ENCODE results near the gene CRYBB3.

The CRYBB3 gene

DNA sequence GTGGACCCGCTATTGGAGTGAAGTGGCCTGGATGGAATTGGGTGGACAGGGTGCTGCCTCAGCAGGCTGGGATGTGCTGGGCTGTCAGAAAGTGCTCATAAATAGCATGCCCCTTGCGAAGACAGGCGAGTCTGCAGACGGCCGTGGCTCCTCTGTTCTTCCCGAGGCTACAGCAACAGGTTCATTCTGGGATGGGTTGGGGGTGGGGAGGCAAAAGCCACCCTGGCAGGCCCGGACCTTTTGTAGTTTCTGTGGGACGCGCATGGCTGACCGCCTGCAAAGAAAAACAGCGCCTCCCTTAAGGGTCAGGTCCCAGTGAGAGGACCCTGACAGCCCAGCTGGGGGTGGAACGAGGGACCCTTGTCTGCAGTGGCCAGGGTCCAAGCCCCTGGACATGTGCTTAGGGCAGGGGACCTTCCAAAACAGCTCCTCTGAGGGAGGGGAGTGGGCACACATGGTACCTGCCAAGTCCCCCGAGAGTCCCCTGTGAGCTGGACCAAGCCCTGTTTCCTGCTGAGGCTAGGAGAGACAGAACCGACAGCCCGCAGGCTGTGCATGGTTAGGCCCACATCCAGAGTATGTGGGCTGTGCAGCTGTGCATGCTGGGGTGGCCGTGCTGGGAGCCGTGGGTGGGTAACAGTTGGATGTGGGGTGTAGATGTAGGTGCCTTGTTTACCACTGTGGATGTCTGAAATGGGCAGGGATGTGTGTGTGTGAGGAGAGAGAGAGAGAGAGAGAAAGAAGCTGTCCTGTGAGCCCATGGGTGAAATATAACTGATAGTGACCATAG lies at the start of gene CRYBB3:
Gene CRYBB3 (plus strand): TSS at position 128 of the 790 bp plus-strand sequence. CDS start 1,539 bp downstream, outside the sequence.
- DNase-seq (ENCODE audit: low spot score): no peak

DNA sequence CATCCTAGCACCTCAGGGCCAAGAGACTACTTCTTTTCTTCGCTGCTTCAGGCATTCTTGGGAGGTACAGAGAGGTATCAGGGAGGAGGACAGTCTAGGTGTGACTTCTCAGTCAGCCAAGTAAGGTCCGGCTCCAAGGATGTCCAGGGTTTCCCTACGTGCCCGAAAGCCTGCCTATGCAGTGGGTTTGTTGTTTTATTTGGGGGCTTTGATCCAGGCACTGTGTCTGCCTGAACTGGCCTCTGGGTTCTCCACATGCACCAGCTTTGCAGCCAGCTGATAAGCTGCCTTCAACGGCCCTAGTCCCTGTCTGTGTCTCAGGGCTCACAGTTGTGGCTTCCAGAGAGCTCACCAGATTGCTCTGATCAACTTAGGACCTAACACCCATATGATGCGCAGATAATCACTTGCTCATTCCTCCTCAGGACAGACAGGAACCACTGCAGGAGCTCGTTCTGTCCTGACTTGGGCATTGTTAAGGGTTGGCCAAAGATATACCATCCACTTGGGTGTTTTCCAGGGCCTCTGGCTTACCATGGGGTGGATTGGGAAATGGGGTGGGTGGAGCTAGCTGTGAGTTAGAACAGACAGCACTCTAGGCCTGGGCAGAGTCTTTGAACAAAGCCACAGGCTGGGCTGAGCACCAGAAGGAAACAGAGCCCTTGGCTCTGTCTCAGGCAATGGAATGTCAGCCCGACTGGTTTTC lies 45.5 kb upstream of the CRYBB3 start:
- no peak for DNase-seq (ENCODE audit: low spot score)

DNA sequence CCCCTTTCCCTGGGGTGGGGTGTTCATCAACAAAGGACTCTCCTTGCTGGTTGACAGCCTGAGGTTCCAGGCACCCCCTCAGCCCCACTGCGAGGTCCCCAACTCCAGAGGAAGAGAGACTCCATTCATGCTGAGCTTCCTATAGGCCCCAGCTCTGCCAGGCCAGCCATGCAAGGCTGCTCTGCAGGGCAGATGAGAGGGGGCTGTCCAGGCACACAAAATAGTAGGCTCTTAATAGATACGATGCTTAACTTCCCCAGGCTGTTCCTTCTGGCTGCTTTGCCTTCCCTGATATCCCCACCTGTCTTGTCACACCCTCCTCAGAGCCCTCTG lies 45.0 kb upstream of the CRYBB3 start:
- DNase-seq (ENCODE audit: low spot score): no peak

DNA sequence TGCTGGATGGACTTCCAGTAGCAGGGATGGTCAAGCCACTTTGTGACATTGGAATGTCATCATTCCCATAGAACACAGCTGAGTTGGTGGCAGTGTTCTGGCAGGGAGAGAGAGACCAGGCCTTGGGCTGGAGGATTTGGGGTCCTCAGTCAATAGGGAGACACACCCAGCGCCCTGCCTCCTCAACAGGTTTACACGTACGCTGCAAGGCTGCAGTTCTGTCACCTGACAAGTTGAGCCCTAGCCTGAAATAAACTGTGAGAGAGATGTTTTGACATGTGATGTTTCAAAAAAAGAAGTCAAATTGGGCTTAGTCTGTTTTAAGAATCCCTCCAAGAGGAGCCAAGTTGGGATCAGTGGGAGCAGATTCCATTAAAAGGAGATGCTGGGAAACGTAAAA lies 42.9 kb upstream of the CRYBB3 start:
- no peak for DNase-seq (ENCODE audit: low spot score)

DNA sequence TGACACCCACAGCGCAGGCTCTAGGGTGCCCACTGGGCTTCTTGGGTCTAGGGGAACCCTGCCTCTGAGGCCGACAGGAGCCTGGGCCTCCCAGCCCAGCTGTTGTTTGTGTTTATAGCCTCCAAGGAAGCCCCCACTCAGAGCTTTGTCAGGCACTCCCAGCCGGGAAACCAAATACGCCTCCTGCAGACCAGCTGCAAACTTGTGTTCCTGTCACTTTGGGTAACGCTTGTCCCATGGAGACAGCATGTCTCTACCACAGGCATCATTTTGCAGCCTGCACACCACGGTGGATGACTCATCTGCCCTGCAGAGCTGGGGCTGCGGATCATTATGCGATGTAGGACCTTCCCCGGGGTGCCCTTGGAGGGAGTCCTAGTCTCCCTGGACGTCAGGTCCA lies 40.6 kb upstream of the CRYBB3 start:
- no peak for DNase-seq (ENCODE audit: low spot score)

DNA sequence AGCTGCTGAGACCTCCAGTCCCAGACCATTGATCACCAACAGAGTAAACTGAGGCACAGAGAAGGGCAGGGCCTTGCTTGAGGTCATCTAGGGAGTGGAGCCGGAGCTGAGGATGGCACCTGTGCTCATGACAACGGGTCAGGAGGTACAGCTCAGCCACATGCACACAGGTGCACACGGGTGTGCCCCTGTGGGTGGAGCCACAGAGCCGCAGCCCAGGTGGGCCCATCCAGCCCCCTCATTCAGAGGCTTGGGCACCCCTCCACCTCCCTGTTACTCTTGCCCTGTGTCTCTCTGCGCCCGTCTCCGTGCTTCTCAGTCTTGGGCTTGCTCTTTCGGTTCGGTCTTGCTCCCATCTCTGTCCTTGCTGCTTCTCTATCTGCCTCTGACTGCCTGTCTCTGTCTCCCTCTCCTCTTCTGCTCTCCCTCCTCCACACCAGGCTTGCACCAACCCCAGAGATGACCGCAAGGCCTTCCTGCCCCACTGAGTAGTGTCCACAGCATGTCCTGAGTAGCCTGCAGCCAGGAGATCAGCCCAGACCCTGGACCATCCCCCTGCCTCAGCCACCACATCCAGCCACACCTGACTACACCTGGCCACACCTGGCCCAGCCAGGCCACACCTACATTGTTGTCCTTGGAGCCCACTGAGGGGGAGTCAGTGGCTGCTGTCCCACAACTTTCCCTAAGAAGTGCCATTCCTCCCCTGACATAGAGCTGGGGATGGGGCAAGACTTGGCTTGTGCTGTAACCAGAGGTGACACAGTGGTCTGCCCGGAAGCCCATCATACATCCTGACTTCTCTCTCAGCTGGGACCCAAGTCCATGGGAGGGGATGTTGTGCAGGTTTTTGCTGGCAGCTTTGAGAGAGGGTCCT lies 39.3 kb upstream of the CRYBB3 start:
- no peak for DNase-seq (ENCODE audit: low spot score)

DNA sequence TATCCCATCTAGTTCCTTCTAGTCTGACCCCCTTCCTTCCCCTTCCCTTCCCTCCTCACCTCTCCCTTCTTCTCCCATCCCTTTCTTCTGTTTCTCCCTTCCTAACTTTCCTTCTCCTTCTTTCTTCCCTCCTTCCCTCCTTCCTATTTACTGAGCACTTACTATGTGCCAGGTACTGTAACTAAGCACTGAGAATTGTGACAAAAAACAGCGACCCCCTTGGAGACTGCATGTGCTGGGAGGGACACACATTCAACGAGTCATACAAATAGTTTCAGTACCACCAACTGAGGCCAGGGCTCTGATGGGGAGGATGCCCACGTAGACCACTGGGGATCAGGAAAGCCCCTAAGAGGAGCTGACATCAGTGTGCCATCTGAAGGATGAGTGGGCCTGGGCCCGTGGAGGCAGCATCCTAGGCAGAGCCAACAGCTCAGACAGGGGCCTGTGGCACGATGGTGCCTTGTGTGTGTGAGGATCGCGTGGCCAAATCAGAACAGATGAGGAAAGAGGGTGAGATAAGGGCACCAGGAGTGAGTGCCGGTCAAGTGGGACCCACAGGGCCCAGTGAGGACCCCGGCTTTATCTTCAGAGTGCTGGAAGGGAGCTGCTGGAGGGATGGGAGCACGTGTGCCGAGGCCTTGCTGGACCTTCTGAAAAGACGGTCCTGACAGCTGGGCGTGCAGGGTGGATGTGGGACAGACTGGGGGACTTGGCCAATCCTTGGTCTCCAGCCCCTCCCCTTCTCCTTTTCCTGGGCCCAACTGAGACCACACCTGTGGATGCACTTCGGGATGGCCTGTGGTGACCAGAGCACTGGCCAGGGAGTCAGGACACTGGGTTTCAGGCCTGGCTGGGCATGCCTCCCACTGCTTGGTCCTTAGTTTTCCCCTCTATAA lies 38.4 kb upstream of the CRYBB3 start:
- DNase-seq (ENCODE audit: low spot score): no peak

DNA sequence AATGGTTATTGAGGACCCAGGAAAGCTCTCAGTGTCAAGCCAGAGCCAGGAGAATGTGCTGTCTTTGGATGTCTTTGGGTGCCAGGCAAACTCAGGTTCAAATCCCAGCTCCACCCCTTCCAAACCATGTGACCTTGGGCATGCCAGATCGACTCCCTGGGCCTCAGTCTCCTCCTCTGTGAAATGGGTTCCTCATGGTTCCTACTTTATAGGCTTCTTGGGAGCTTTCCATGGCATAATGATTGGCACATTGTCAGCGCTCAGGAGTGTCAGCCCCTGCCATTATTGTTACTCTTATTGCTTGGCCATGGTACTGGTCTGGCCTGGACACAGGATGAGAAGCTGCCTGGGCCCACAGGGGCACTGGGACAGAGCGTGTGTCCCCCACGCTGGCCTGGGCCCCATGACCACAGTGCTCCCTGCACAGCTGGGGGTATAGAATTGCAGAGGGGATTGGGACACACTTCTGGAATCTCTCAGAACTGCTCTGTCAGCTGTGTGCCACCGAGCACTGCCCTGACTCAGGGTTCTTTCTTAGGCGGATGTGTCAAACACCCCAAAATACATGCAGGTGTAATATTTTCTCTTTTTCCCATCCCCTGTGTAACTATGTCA lies 37.6 kb upstream of the CRYBB3 start:
- DNase-seq (ENCODE audit: low spot score): no peak

DNA sequence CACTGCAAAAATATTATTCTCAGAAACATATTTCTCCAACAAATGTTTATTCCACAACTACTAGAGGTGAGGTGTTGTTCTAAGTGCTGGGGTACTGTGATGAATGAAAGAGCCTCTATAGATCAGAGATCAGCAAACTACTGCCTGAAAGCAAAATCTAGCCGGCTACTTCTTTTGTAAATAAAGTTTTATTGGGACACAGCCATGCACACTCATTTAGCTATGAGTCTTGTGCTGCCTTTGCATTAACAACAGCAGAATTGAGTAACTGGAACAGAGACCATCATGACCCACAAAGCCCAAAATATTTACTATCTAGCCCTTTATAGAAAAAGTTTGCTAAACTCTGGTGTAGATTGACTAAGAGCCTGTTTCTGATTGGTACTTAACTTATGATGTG lies 37.1 kb upstream of the CRYBB3 start:
- peak; percentile 22 for DNase-seq (ENCODE audit: low spot score)

DNA sequence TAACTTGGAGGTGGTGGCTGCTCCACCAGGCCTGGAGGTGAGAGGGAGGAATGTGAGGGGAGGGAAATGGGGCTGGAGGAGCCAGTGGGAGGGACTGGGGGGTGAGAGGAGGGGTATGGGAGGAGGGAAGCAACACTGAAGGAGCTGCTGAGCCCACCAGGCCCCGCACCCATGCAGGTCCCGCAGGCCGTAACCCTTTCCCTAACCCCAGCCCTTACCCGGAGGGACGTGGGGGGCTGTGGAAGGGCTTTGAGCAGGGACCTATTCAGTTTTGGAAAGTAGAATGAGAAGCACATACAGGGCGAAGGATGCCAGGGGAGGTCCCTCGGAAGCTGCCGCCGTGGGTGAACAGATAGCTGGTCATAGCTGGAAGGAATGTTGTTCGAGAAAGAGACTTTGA lies 33.9 kb upstream of the CRYBB3 start:
- DNase-seq (ENCODE audit: low spot score): no peak

DNA sequence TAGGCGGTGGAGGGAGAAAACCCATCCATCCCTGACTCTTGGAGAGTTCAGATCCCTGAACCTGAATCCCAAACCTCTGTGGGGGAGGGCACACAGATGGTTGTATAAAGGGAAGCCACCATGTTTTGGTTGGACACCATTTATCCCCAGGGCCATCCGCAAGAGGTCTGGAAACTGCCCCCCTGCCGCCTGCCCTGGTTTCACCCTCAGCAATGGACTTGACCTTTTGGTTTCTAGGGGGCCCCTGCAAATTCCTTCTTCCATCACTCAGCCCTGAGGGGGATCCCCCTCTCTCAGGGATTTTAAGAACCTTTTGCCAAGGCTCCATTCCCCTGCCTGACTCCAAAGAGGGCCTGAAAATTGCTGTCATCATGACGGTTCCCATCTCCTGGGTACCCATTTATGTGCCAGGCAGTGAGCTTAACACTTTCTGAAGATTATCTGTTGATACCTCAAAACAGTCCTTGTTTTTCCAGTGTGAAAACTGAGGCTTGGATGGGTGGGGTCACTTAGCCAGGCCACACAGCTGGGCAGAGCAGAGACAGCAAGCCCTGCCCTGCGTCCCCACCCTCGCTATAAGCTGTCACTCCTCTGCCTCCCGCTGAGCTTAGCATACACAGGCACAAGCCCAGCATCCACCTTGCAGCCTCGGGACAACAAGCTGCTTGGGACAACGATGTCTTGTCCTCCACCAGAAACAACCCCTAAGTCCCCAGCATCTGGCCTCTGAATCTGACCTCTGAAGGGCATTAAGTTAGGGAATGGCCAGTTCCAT lies 33.2 kb upstream of the CRYBB3 start:
- no peak for DNase-seq (ENCODE audit: low spot score)

DNA sequence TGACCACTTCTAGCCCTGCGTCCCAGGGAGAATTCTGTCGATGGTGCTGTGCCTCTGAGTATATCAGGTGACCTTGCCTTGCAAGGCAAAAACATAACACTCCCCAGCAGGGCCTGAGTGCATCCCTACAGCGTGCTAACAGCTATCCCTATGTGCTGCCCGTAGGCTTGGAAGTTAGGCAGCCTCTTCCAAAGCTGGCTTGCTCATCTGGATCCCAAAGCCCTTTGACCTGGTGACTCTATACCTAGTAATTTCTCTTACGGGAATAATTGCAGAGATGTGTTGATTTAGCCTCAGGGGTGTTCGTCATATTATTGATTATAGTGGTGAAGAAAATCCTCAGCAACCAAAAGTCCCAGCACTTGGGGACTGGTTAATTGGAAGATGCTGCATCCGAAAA lies 32.6 kb upstream of the CRYBB3 start:
- no peak for DNase-seq (ENCODE audit: low spot score)

DNA sequence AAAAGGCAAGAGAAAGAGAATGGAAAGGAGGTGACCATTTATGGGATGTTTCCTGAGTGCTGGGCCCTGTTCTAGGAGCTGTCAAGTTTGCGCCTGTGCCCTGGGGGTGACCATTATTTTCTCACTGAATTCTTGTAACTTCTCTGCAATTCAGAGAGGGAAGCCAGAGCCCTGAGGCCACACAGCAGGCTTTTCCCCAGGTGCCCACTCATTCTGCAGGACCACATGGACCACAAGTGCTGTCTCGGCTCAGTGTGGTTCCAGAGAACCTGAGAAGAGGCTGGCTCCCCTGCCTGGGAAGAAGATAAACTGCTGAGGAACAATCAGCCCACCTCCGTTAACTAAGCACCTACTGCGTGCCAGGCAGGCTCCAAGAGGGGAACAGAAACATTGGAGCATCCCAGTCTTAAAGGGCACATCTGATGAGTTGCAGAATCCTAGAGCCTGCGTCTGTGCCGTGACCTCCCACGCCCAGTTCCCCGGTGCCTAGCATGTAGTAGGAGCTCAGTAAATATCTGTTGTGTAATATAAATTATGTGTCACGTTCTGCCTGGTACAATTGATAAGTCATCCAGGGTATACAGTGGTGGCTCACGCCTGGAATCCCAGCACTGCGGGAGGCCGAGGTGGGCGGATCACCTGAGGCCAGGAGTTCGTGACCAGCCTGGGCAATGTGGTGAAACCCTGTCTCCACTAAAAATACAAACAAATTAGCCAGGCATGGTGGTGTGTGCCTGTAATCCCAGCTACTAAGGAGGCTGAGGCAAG lies 31.6 kb upstream of the CRYBB3 start:
- no peak for DNase-seq (ENCODE audit: low spot score)

DNA sequence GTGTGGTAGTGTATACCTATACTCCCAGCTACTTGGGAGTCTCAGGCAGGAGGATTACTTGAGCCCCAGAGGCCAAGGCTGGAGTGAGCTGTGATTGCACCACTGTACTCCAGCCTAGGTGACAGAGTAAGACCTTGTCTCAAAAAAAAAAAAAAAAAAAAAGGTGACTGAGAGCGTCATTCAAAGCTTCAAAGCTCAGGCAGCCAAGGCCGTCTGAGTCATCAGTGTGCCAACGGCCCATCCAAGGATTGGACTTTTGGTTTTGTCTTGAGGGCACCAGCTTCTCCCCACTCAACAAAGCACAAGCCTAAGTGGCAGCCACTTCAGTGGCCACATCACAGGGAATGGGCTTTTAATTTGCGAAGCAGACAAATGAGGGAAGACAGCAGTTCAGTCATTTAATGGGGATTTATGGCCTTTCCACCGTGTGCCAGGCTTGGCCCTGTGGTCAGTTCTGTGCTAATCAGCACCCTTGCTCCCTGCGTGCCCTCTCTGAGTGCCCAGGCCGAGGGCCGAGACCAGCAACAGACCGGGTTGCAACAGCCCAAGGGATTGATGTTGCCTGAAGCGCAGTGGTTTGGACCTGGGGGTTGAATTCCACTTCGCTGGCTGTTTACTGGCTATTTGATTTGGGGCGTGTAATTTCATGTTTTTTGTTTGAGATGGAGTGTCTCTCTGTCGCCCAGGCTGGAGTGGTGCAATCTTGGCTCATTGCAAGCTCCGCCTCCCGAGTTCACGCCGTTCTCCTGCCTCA lies 30.2 kb upstream of the CRYBB3 start:
- DNase-seq (ENCODE audit: low spot score): no peak

DNA sequence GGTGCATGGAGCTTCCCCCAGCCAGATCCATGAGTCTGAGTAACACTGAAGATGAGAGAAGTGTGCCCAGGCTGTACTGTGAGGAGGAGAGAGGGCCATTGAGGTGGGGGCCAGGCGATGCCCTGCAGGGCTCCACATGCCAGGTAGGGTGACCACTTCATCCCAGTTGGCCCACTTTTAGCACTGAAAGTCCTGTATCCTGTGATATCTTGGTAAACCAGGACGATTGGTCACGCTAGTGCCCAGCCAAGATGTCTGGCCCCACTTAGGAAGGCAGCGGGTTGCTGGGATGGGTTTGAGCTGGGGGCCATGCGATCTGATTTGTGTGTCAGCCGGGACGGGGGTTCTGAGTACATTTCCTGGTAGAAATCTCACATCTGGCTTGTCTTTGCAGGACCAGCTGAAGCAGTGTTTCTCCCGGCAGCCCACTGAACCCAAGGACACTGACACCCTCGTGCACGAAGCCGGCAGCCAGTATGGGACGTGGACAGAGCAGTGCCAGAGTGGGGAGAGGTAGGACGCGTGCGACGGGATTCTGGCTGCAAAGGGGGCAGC lies 29.2 kb upstream of the CRYBB3 start:
- DNase-seq (ENCODE audit: low spot score): no peak

DNA sequence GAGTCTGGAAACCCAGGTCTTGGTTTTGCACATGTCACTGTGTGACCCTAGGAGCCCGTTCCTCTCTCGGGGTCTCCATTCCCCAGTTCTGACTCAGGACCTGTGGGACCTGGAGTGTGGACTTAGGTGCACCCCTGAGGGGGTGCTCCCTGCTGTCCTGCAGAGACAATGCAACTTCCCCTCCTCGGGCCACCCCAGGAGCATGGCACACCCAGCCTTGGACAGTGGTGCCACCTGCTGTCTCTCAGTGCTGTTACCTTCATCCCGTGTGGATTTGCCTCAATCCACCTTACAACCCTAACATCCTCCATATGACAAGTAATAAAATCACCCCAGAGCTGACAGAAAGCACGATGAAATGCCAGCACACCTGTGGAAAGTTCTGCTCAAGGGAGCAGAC lies 27.5 kb upstream of the CRYBB3 start:
- DNase-seq (ENCODE audit: low spot score): peak; percentile 26

DNA sequence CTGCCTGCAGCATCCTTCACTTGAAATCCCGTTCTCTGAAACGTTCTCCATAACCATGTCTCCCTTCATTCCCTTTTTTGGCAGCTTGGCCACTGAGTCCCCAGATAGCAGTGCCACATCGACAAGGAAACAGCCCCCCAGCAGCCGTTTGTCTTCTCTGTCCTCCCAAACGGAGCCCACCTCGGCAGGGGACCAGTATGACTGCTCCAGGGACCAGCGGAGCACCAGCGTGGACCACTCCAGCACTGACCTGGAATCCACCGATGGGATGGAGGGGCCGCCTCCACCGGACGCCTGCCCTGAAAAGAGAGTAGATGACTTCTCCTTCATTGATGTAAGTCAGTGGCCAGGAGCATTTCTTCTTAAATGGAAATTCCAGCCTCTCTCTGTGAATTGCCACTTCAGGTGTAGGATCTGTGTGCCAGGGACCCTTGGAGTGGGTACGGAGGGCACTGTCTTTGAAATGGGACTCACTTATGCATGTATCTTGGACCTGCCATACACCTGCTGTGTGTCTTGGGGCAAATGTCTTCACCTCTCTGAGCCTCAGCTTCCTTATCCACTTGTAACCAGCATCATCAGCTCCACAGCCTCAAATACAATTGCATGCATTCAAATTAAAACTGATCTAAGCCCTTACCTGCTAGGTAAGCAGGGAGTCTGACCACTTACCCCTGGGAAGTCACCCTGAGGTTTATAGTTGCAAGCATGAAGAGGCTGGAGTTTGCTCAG lies 25.3 kb upstream of the CRYBB3 start:
- no peak for DNase-seq (ENCODE audit: low spot score)

DNA sequence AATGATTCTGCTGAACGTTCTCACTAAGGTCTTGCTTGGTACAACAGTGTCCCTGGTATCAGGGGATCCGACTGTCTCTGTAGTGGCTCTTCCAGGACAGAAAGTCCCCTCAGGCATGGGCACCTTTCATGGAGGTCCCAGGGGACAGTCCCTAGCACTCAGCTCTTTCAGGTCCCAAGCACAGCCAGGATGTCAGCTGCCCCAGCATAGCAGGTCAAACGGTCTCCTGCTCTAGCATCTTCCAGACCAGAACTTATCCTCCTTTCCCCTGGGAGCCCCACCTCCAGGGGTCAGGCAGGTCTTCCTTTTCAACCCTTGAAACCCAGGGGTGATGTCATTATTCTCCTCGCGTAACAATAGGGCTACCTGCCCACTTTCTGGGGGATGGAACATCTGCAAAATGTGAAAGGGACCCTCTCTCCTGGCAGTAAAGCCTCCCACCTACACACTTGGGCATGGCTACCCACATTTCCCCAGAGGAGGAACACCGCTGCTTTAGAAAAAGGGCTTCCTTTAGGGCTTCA lies 24.7 kb upstream of the CRYBB3 start:
- DNase-seq (ENCODE audit: low spot score): no peak

All from NAMALWA (cell line).